Measurements from ENCODE around the gene HDAC4.

The HDAC4 gene

GRCh38 chr2:239397931-239398471, 2.8 kb downstream of the HDAC4 start:
- no peak for DNase-seq (ENCODE audit: low read depth)

- DNase-seq (ENCODE audit: low read depth) = no peak
Measured at GRCh38 chr2:239396881-239397681, 3.7 kb downstream of the HDAC4 start.

GRCh38 chr2:239395524-239395923, 5.3 kb downstream of the HDAC4 start:
- no peak for DNase-seq (ENCODE audit: low read depth)

GRCh38 chr2:239394978-239395377, 5.8 kb downstream of the HDAC4 start:
- DNase-seq (ENCODE audit: low read depth) = no peak

- no peak for DNase-seq (ENCODE audit: low read depth)
Measured at GRCh38 chr2:239394346-239394945, 6.4 kb downstream of the HDAC4 start.

GRCh38 chr2:239393941-239394340, 6.9 kb downstream of the HDAC4 start:
- no peak for DNase-seq (ENCODE audit: low read depth)

- no peak for DNase-seq (ENCODE audit: low read depth)
Measured at GRCh38 chr2:239393388-239393940, 7.4 kb downstream of the HDAC4 start.

GRCh38 chr2:239392688-239393387, 8.0 kb downstream of the HDAC4 start:
- DNase-seq (ENCODE audit: low read depth) = no peak

- no peak for DNase-seq (ENCODE audit: low read depth)
Measured at GRCh38 chr2:239392072-239392357, 8.8 kb downstream of the HDAC4 start.

- no peak for DNase-seq (ENCODE audit: low read depth)
Measured at GRCh38 chr2:239391286-239392071, 9.3 kb downstream of the HDAC4 start.

- DNase-seq (ENCODE audit: low read depth) = no peak
Measured at GRCh38 chr2:239390546-239391285, 10.1 kb downstream of the HDAC4 start.

GRCh38 chr2:239389414-239390329, 11.1 kb downstream of the HDAC4 start:
- no peak for DNase-seq (ENCODE audit: low read depth)

- DNase-seq (ENCODE audit: low read depth) = no peak
Measured at GRCh38 chr2:239388236-239389151, 12.3 kb downstream of the HDAC4 start.

GRCh38 chr2:239387811-239388210, 13.0 kb downstream of the HDAC4 start:
- no peak for DNase-seq (ENCODE audit: low read depth)

GRCh38 chr2:239386872-239387445, 13.9 kb downstream of the HDAC4 start:
- no peak for DNase-seq (ENCODE audit: low read depth)

GRCh38 chr2:239386001-239386670, 14.7 kb downstream of the HDAC4 start:
- DNase-seq (ENCODE audit: low read depth) = no peak

- no peak for DNase-seq (ENCODE audit: low read depth)
Measured at GRCh38 chr2:239385096-239386000, 15.5 kb downstream of the HDAC4 start.
